HG03064 (cell line): Measurements from ENCODE around the gene WDR17.

Experiments
- ATAC-seq: cut with Tn5 transposase; IDR thresholded peaks from one replicate; pipeline ENCODE4 v1.9.1; 2021; ENCODE audit warnings: low read depth; ENCODE audit not compliant: unreplicated experiment

Gene WDR17

GRCh38 chr4:176065435-176066291 lies at the start of gene WDR17:
TSS of gene WDR17 (plus strand) at chr4:176065841. CDS start at chr4:176111581, 45,740 bp downstream.
- ATAC-seq = peak; percentile 100

DNA sequence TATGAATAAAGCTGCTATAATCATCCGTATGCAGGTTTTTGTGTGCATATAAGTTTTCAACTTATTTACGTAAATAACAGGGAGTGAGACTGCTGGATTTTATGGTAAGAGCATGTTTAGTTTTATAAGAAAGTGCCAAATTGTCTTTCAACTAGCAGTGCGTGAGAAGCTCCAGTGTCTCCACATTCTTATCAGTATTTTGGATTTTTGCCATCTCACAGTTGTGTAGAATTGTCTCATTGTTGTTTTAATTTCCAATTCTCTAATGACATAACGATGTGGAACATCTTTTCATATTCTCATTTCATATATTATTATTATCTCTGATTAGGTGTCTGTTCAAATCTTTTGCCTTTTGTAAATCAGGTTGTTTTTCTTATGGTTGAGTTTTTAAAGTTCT lies 49.0 kb upstream of the WDR17 start:
- no peak for ATAC-seq

GRCh38 chr4:176020481-176021085 lies 45.1 kb upstream of the WDR17 start:
- ATAC-seq = no peak

- ATAC-seq = no peak
Measured at GRCh38 chr4:176030391-176030790, 35.2 kb upstream of the WDR17 start.

- ATAC-seq = no peak
Measured at GRCh38 chr4:176031922-176032321, 33.7 kb upstream of the WDR17 start.

- no peak for ATAC-seq
Measured at GRCh38 chr4:176032454-176032853, 33.2 kb upstream of the WDR17 start.

GRCh38 chr4:176034499-176034898 lies 31.1 kb upstream of the WDR17 start:
- no peak for ATAC-seq

DNA sequence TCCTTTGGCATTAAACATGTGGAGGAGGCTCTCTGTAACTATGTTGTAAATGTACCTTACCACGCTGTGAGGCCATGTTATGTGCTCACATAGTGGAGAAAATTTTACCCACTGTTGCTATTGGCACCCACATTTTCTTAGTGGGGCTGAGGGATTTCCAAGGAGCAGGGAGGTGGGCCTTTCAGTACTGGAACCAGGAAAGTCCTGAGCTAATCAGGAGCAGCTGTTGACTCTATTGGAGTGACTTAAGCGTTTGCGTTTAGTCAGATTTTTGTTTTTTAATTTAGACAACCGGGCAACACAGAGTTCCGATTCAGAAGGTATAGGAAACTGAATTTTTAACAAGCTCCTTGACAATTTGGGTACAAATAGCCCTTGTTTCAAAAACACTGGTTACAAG lies 30.7 kb upstream of the WDR17 start:
- ATAC-seq = no peak

DNA sequence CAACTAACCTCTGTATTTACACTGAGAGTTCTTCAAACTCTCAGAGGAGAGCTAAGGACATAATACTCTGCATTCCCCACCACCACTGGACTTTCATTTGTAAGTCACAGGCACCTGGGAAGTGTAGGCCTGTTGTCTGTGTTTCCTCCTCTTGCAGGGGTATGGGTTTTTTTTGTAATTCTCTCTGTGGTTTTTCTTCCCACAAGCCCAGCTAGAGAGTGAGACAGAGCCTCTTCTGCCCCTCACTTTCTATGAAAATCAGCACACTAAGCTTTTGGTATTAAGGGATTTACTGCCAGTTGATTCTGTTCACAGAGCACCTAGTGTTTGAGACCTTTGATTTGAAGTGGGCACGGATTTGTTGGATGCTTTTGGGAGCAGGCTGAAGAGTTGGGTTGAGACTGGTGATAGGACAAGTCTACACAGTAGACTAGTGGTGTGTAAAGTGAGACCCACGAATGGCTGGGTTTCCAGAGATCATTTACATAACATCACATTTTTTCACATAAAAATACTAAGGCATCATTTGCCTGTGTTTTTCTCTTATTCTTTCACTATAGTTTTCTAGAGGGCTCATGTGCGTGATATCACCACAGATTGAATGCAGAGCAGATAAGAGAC lies 28.9 kb upstream of the WDR17 start:
- ATAC-seq = no peak

GRCh38 chr4:176038789-176039188 lies 26.9 kb upstream of the WDR17 start:
- ATAC-seq = no peak

DNA sequence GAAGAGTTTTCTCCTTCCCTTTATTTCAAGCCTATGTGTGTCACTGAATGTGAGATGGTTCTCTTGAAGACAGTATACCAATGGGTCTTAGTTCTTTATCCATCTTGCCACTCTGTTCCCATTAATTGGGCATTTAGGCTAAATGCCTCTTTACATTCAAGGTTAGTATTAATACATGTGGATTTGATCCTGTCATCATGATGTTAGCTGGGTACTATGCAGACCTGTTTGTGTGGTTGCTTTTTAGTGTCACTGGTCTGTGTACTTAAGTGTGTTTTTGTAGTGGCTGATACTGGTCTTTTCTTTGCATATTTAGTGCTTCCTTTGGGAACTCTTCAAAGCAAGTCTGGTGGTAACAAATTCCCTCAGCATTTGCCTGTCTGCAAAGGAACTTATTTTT lies 23.4 kb upstream of the WDR17 start:
- ATAC-seq = no peak

GRCh38 chr4:176043838-176044588 lies 21.6 kb upstream of the WDR17 start:
- ATAC-seq = no peak

DNA sequence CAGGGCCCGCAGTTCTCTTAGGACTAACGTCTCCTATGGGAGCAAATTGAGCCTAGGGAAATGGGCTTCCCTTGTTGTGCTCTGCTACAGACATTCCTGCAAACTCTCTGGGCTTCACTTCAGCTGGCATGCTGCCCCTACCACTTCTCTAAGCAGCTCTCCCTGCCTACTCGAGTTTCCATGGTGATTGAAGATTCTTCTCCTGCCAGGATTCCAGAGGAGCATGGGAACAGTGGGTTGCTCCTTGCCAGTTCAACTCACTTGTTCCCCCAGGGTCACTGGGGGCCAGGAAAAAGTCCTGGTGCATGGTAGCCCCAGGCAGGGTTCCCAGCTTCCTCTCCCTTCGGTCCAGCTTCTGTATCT lies 21.1 kb upstream of the WDR17 start:
- no peak for ATAC-seq

GRCh38 chr4:176048631-176049030 lies 17.0 kb upstream of the WDR17 start:
- no peak for ATAC-seq

GRCh38 chr4:176052744-176053143 lies 12.9 kb upstream of the WDR17 start:
- ATAC-seq = peak; percentile 93

GRCh38 chr4:176053785-176054184 lies 11.9 kb upstream of the WDR17 start:
- ATAC-seq = no peak

- ATAC-seq = no peak
Measured at GRCh38 chr4:176054942-176055341, 10.7 kb upstream of the WDR17 start.

DNA sequence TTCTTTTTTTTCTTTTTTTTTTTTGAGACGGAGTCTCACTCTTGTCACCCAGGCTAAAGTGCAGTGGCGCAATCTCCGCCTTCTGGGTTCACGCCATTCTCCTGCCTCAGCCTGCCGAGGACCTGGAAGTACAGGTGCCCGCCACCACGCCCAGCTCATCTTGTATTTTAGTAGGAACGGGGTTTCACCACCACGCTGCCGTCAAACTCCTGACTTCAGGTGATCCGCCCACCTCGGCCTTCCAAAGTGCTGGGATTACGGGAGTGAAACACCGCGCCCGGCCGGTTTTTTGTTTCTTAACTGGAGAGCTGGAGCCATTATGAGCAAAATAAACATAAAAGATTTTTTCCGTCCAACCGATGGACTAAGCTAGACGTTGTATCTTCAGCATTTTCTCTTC lies 1.9 kb upstream of the WDR17 start:
- ATAC-seq = no peak

DNA sequence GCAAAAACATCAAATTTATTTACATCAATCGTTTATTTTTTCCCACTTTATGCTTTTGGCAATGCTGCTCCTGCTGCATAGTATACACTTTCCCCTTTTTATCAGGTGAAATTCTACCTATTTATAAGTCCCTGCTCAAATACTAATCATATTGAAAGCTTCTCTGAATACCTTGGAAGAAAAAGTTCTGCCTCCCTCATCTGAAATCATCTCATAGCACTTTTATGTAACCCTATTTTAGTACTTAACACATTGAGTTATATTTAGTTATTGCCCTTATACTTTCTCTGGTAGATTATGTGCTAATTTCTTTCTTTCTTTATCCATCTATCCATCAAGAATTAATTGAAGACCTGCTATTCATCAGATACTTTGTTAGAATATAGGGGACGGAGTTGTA lies 1.1 kb upstream of the WDR17 start:
- ATAC-seq = no peak

- ATAC-seq = no peak
Measured at GRCh38 chr4:176066757-176067156, 1.1 kb downstream of the WDR17 start.

- no peak for ATAC-seq
Measured at GRCh38 chr4:176077561-176077960, 11.9 kb downstream of the WDR17 start.
